Cardiac fibroblast (primary cell): ENCODE data around the gene NR4A3.

Experiments used
- DNase-seq, 2 donors: peaks; one replicate each; pipeline versions ENCODE4 v3.0.0 to v3.0.0-alpha.2; 2010; ENCODE audit warnings: low read depth in 2 of 2
- H3K4me3 ChIP-seq, 2 donors: replicated peaks in 1 of 2; 1 replicate in 1 of 2; 2 replicates in 1 of 2; pipeline ENCODE4 v1.5.1; 2011; ENCODE audit warnings: low read depth in 2 of 2, low read length in 2 of 2, mild to moderate bottlenecking in 2 of 2, moderate library complexity in 1 of 2
- CTCF ChIP-seq: IDR thresholded peaks from one replicate; pipeline ENCODE4 v1.5.1; 2011; ENCODE audit warnings: low read depth, mild to moderate bottlenecking, low read length, inconsistent platforms

The NR4A3 gene

GRCh38 chr9:99832558-99832864, 10.8 kb downstream of the NR4A3 start:
- no peak overlapping the region for H3K4me3 ChIP-seq
- no peak for TF ChIP-seq CTCF

GRCh38 chr9:99833735-99834134, 12.1 kb downstream of the NR4A3 start:
- H3K4me3 ChIP-seq = no peak overlapping the region
- TF ChIP-seq CTCF = no peak
- DNase-seq = no peak

More at GRCh38 chr9:99832558-99832864, 10.8 kb downstream of the NR4A3 start:
- DNase-seq = no peak

- no peak overlapping the region for H3K4me3 ChIP-seq
- no peak for TF ChIP-seq CTCF
- no peak for DNase-seq
Measured at GRCh38 chr9:99834474-99834873, 12.8 kb downstream of the NR4A3 start.

- no peak for TF ChIP-seq CTCF
- no peak for DNase-seq
- H3K4me3 ChIP-seq = no peak overlapping the region
Measured at GRCh38 chr9:99835142-99835541, 13.5 kb downstream of the NR4A3 start.

- no peak overlapping the region for H3K4me3 ChIP-seq
- TF ChIP-seq CTCF = no peak
- DNase-seq = no peak
Measured at GRCh38 chr9:99835581-99835980, 13.9 kb downstream of the NR4A3 start.

- TF ChIP-seq CTCF = no peak
- DNase-seq = no peak
- no peak overlapping the region for H3K4me3 ChIP-seq
Measured at GRCh38 chr9:99840072-99840471, 18.4 kb downstream of the NR4A3 start.

- H3K4me3 ChIP-seq = no peak overlapping the region
- no peak for TF ChIP-seq CTCF
- no peak for DNase-seq
Measured at GRCh38 chr9:99845063-99845462, 23.4 kb downstream of the NR4A3 start.
